ENCODE measurements around the gene SHISA9. TPM values are rescaled to one million over a fixed set of nuclear protein-coding genes. Genes with fewer than 3 reads are reported as not detected.

SHISA9 gene
- polyA plus RNA-seq, 4 donors, result 0.19 to 0.75 TPM; not detected in 2

GRCh38 chr16:13103831-13104530, 202.6 kb downstream of the SHISA9 start:
- DNase-seq, result no peak
- no peak overlapping the region for H3K4me3 ChIP-seq (ENCODE audit: low read depth in 1 of 3, low read length in 3 of 3)
- H3K9me3 ChIP-seq (ENCODE audit: control insufficient read depth in 2 of 2, insufficient read depth in 1 of 2, low read depth in 1 of 2, low read length in 1 of 2), result peaks cover 0 to 3% of the 10 kb centered on the region in 2 donors
- no peaks in the 10 kb centered on the region for H3K4me1 ChIP-seq (ENCODE audit: control insufficient read depth in 3 of 3, insufficient read depth in 2 of 3, low read depth in 1 of 3, low read length in 2 of 3)
- no peaks in the 10 kb centered on the region for H3K27me3 ChIP-seq (ENCODE audit: control insufficient read depth in 3 of 3, insufficient read depth in 3 of 3, low read length in 3 of 3)
- WGBS, 3 donors, result 88 to 92% (median 90%) methylated on average over 6 of the region's 6 CpGs
- H3K27ac ChIP-seq (ENCODE audit: low read depth in 1 of 3, low read length in 2 of 3), result no peak overlapping the region
- FAIRE-seq, result no peak
- no peaks in the 10 kb centered on the region for H3K36me3 ChIP-seq (ENCODE audit: control insufficient read depth in 3 of 3, insufficient read depth in 2 of 3, low read depth in 1 of 3, low read length in 3 of 3)

DNA sequence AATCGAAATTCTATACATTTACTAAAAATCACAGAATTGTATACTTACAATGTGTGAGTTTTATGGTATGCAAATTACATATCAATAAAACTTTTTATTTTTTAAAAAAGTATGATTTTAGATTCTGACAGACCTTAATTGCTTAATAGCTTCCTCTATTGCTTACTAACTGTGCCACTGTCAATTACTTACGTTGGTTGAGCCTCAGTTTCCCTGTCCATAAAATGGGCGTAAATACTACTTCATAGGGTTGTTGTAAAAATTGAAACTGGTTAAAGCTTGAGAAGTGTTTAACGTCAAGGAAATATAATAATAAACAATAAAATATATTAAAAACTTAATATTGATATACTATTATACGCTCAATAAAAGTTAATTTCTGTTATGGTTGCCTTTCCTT, 203.4 kb downstream of the SHISA9 start:
- DNase-seq (no peak), FAIRE-seq (no peak)
- Histone ChIP-seq H3K27me3 (ENCODE audit: control insufficient read depth in 3 of 3, insufficient read depth in 3 of 3, low read length in 3 of 3) (no peaks in the 10 kb centered on the region), H3K9me3 (ENCODE audit: control insufficient read depth in 2 of 2, insufficient read depth in 1 of 2, low read depth in 1 of 2, low read length in 1 of 2) (peaks cover 0 to 3% of the 10 kb centered on the region in 2 donors), H3K36me3 (ENCODE audit: control insufficient read depth in 3 of 3, insufficient read depth in 2 of 3, low read depth in 1 of 3, low read length in 3 of 3) (no peaks in the 10 kb centered on the region), H3K4me1 (ENCODE audit: control insufficient read depth in 3 of 3, insufficient read depth in 2 of 3, low read depth in 1 of 3, low read length in 2 of 3) (no peaks in the 10 kb centered on the region), H3K4me3 (ENCODE audit: low read depth in 1 of 3, low read length in 3 of 3) (no peak overlapping the region), H3K27ac (ENCODE audit: low read depth in 1 of 3, low read length in 2 of 3) (no peak overlapping the region)
- WGBS, 3 donors, result 63 to 72% (median 70%) methylated on average over 5 of the region's 5 CpGs

DNA sequence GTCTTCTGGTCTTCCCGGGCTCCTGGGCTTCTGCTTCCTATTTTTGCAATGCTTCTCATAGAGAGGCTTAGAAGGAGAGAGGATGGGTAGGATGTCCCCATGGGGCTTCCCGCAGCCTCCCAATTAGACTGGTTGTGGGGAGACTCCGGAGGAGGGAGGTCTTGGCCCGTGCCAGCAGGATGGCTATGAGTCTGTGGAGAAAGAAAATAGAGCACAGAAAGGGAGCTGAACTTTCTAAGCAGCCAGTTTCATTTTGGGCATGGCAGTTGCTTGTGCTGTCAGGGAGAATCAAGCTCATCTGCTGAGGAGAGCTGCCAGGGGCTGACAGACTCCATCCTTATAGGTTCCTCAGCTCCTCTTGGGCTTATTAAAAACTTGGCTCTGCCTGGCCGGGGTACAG, 204.0 kb downstream of the SHISA9 start:
- Histone ChIP-seq H3K27ac (ENCODE audit: low read depth in 1 of 3, low read length in 2 of 3) (no peak overlapping the region), H3K4me1 (ENCODE audit: control insufficient read depth in 3 of 3, insufficient read depth in 2 of 3, low read depth in 1 of 3, low read length in 2 of 3) (no peaks in the 10 kb centered on the region), H3K36me3 (ENCODE audit: control insufficient read depth in 3 of 3, insufficient read depth in 2 of 3, low read depth in 1 of 3, low read length in 3 of 3) (no peaks in the 10 kb centered on the region), H3K9me3 (ENCODE audit: control insufficient read depth in 2 of 2, insufficient read depth in 1 of 2, low read depth in 1 of 2, low read length in 1 of 2) (peaks cover 0 to 3% of the 10 kb centered on the region in 2 donors), H3K27me3 (ENCODE audit: control insufficient read depth in 3 of 3, insufficient read depth in 3 of 3, low read length in 3 of 3) (no peaks in the 10 kb centered on the region), H3K4me3 (ENCODE audit: low read depth in 1 of 3, low read length in 3 of 3) (no peak overlapping the region)
- FAIRE-seq, result no peak
- WGBS, 3 donors, result 72 to 80% (median 77%) methylated on average over 5 of the region's 5 CpGs
- no peak for DNase-seq

- Histone ChIP-seq H3K4me3 (ENCODE audit: low read depth in 1 of 3, low read length in 3 of 3) (no peak overlapping the region), H3K27ac (ENCODE audit: low read depth in 1 of 3, low read length in 2 of 3) (no peak overlapping the region), H3K36me3 (ENCODE audit: control insufficient read depth in 3 of 3, insufficient read depth in 2 of 3, low read depth in 1 of 3, low read length in 3 of 3) (no peaks in the 10 kb centered on the region), H3K9me3 (ENCODE audit: control insufficient read depth in 2 of 2, insufficient read depth in 1 of 2, low read depth in 1 of 2, low read length in 1 of 2) (peaks cover 0 to 3% of the 10 kb centered on the region in 2 donors), H3K4me1 (ENCODE audit: control insufficient read depth in 3 of 3, insufficient read depth in 2 of 3, low read depth in 1 of 3, low read length in 2 of 3) (no peaks in the 10 kb centered on the region), H3K27me3 (ENCODE audit: control insufficient read depth in 3 of 3, insufficient read depth in 3 of 3, low read length in 3 of 3) (no peaks in the 10 kb centered on the region)
- DNase-seq (no peak), FAIRE-seq (no peak)
- WGBS, 3 donors, result 86 to 87% (median 87%) methylated on average over 2 of the region's 2 CpGs
Observed at GRCh38 chr16:13106464-13106863, 205.1 kb downstream of the SHISA9 start.

- Histone ChIP-seq H3K9me3 (ENCODE audit: control insufficient read depth in 2 of 2, insufficient read depth in 1 of 2, low read depth in 1 of 2, low read length in 1 of 2) (peaks cover 0 to 3% of the 10 kb centered on the region in 2 donors), H3K36me3 (ENCODE audit: control insufficient read depth in 3 of 3, insufficient read depth in 2 of 3, low read depth in 1 of 3, low read length in 3 of 3) (no peaks in the 10 kb centered on the region), H3K4me3 (ENCODE audit: low read depth in 1 of 3, low read length in 3 of 3) (no peak overlapping the region), H3K27me3 (ENCODE audit: control insufficient read depth in 3 of 3, insufficient read depth in 3 of 3, low read length in 3 of 3) (no peaks in the 10 kb centered on the region), H3K4me1 (ENCODE audit: control insufficient read depth in 3 of 3, insufficient read depth in 2 of 3, low read depth in 1 of 3, low read length in 2 of 3) (no peaks in the 10 kb centered on the region), H3K27ac (ENCODE audit: low read depth in 1 of 3, low read length in 2 of 3) (no peak overlapping the region)
- DNase-seq (no peak), FAIRE-seq (no peak)
- WGBS, 3 donors, result 66 to 75% (median 69%) methylated on average over 5 of the region's 5 CpGs
Observed at GRCh38 chr16:13108126-13108525, 206.7 kb downstream of the SHISA9 start.

GRCh38 chr16:13109171-13109570, 207.8 kb downstream of the SHISA9 start:
- FAIRE-seq, result no peak
- H3K27me3 ChIP-seq (ENCODE audit: control insufficient read depth in 3 of 3, insufficient read depth in 3 of 3, low read length in 3 of 3), result no peaks in the 10 kb centered on the region
- DNase-seq, result no peak
- no peaks in the 10 kb centered on the region for H3K4me1 ChIP-seq (ENCODE audit: control insufficient read depth in 3 of 3, insufficient read depth in 2 of 3, low read depth in 1 of 3, low read length in 2 of 3)
- WGBS, 3 donors, result 70 to 82% (median 78%) methylated on average over 1 of the region's 1 CpG
- no peak overlapping the region for H3K27ac ChIP-seq (ENCODE audit: low read depth in 1 of 3, low read length in 2 of 3)
- H3K36me3 ChIP-seq (ENCODE audit: control insufficient read depth in 3 of 3, insufficient read depth in 2 of 3, low read depth in 1 of 3, low read length in 3 of 3), result no peaks in the 10 kb centered on the region
- H3K4me3 ChIP-seq (ENCODE audit: low read depth in 1 of 3, low read length in 3 of 3), result no peak overlapping the region
- H3K9me3 ChIP-seq (ENCODE audit: control insufficient read depth in 2 of 2, insufficient read depth in 1 of 2, low read depth in 1 of 2, low read length in 1 of 2), result no peaks in the 10 kb centered on the region

- no peaks in the 10 kb centered on the region for H3K27me3 ChIP-seq (ENCODE audit: control insufficient read depth in 3 of 3, insufficient read depth in 3 of 3, low read length in 3 of 3)
- WGBS, 3 donors, result 41 to 52% (median 50%) methylated on average over 7 of the region's 7 CpGs
- no peaks in the 10 kb centered on the region for H3K4me1 ChIP-seq (ENCODE audit: control insufficient read depth in 3 of 3, insufficient read depth in 2 of 3, low read depth in 1 of 3, low read length in 2 of 3)
- no peak overlapping the region for H3K4me3 ChIP-seq (ENCODE audit: low read depth in 1 of 3, low read length in 3 of 3)
- H3K27ac ChIP-seq (ENCODE audit: low read depth in 1 of 3, low read length in 2 of 3), result no peak overlapping the region
- FAIRE-seq (no peak), DNase-seq (no peak)
- no peaks in the 10 kb centered on the region for H3K36me3 ChIP-seq (ENCODE audit: control insufficient read depth in 3 of 3, insufficient read depth in 2 of 3, low read depth in 1 of 3, low read length in 3 of 3)
- H3K9me3 ChIP-seq (ENCODE audit: control insufficient read depth in 2 of 2, insufficient read depth in 1 of 2, low read depth in 1 of 2, low read length in 1 of 2), result no peaks in the 10 kb centered on the region
Observed at GRCh38 chr16:13110124-13110796, 208.9 kb downstream of the SHISA9 start.

DNA sequence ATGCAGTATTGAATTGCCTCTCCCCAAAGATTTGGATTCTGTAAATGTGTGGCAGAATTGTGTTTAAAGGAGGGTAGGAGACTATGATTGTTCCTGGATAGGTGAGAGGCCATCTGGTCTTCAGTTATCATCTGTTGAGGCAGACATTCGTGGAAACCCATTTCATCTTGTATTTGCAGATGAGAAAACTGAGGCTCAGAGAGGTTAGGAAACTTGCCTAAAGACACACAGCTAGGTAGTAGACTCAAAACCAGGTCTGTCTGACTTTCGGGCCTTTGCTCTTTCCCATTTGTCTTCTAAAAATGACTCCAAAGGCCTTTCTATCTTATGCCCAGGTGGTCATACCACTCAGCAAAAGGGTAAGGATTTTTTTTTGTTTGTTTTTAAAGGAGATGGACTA, 210.3 kb downstream of the SHISA9 start:
- Histone ChIP-seq H3K27me3 (ENCODE audit: control insufficient read depth in 3 of 3, insufficient read depth in 3 of 3, low read length in 3 of 3) (no peaks in the 10 kb centered on the region), H3K9me3 (ENCODE audit: control insufficient read depth in 2 of 2, insufficient read depth in 1 of 2, low read depth in 1 of 2, low read length in 1 of 2) (no peaks in the 10 kb centered on the region), H3K4me1 (ENCODE audit: control insufficient read depth in 3 of 3, insufficient read depth in 2 of 3, low read depth in 1 of 3, low read length in 2 of 3) (no peaks in the 10 kb centered on the region), H3K36me3 (ENCODE audit: control insufficient read depth in 3 of 3, insufficient read depth in 2 of 3, low read depth in 1 of 3, low read length in 3 of 3) (no peaks in the 10 kb centered on the region), H3K4me3 (ENCODE audit: low read depth in 1 of 3, low read length in 3 of 3) (no peak overlapping the region), H3K27ac (ENCODE audit: low read depth in 1 of 3, low read length in 2 of 3) (no peak overlapping the region)
- WGBS, 3 donors, result 54 to 64% (median 58%) methylated on average over 2 of the region's 2 CpGs
- DNase-seq (no peak), FAIRE-seq (no peak)
